VCaP (cell line): ENCODE results near the gene CFAP58.

ENCODE experiments used
- H3K27ac ChIP-seq: fragments of 450-650 bp; 2 replicates; pipeline ENCODE4 v1.5.1; 2017
- TF ChIP-seq, protein P1 (sequence below): fragments of 450-650 bp; conservative IDR thresholded peaks from 2 replicates; pipeline ENCODE4 v1.5.1; 2017; ENCODE audit warnings: mild to moderate bottlenecking, moderate library complexity

Gene CFAP58

DNA sequence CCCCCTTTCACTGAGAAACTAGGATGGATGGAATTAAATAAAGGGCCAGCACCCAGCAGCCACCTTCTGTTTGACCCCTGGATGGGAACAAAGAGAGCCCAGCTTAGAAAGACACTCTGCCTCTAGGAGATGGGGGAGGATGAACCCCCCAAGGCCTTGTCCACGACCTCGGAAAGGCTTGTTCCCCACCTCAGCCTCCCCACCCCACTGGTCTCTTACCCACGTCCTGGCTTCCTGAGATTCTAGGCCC lies 25.1 kb upstream of the CFAP58 start:
- H3K27ac ChIP-seq = peak overlapping the region; percentile 94
- TF ChIP-seq, protein P1, sequence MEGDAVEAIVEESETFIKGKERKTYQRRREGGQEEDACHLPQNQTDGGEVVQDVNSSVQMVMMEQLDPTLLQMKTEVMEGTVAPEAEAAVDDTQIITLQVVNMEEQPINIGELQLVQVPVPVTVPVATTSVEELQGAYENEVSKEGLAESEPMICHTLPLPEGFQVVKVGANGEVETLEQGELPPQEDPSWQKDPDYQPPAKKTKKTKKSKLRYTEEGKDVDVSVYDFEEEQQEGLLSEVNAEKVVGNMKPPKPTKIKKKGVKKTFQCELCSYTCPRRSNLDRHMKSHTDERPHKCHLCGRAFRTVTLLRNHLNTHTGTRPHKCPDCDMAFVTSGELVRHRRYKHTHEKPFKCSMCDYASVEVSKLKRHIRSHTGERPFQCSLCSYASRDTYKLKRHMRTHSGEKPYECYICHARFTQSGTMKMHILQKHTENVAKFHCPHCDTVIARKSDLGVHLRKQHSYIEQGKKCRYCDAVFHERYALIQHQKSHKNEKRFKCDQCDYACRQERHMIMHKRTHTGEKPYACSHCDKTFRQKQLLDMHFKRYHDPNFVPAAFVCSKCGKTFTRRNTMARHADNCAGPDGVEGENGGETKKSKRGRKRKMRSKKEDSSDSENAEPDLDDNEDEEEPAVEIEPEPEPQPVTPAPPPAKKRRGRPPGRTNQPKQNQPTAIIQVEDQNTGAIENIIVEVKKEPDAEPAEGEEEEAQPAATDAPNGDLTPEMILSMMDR = no peak

DNA sequence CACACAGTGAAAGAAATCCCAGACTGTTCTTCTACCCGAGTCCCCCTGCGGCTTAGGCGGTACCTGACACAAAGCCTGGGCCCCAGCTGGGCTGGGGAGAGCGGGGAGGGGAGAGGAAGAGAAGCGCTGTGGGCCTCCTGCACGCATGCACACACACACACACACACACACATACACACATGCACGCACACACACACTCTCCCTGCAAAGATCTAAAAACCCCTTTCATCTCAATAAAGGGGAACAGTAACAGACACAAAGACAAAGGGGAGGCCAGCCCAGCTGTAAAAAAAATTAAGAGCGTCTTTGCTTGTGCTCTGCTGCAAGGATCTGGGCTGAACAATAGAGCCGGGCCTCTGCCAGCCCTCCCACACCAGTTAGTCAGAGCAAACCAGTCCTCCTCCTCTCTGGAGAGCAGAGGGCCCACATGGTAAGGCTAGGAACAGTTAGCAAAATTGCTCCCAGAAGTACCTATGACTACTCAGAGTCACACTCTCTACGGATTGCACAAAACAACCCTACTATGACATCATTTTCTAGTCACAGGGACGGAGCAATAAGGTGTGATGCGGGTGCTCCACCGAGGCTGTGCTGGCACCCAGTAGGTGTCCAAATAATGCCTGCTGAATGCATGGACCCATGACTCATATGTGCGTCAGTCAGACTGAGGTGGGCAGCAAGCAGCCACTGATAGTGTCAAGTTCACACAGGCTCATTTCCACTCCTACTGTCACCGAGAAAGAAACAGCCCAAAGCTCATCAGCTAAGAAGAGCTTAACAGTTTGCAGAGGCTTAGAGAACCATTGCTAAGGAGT lies 24.5 kb upstream of the CFAP58 start:
- H3K27ac ChIP-seq = peak overlapping the region; percentile 94
- TF ChIP-seq, protein P1 = no peak

DNA sequence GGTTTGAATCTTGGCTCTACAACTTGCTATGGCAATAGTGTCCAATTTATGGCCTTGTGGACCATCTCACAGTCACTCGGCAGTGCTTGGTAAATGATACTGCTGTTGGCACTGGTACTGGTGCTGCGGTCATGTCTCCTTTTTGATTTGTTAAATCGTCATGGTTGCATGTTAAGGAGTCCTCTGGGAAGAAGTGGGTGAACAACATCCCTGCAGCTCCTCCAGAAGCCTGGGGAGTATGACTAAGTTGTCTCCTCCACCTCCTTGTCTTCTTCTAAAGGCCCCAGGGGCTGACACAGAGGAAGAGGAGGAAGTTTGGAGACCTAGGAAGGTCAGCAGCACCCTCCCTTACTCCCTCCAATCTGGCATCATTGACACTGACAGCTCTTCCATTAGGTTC lies 23.9 kb upstream of the CFAP58 start:
- peak overlapping the region; percentile 94 for H3K27ac ChIP-seq

DNA sequence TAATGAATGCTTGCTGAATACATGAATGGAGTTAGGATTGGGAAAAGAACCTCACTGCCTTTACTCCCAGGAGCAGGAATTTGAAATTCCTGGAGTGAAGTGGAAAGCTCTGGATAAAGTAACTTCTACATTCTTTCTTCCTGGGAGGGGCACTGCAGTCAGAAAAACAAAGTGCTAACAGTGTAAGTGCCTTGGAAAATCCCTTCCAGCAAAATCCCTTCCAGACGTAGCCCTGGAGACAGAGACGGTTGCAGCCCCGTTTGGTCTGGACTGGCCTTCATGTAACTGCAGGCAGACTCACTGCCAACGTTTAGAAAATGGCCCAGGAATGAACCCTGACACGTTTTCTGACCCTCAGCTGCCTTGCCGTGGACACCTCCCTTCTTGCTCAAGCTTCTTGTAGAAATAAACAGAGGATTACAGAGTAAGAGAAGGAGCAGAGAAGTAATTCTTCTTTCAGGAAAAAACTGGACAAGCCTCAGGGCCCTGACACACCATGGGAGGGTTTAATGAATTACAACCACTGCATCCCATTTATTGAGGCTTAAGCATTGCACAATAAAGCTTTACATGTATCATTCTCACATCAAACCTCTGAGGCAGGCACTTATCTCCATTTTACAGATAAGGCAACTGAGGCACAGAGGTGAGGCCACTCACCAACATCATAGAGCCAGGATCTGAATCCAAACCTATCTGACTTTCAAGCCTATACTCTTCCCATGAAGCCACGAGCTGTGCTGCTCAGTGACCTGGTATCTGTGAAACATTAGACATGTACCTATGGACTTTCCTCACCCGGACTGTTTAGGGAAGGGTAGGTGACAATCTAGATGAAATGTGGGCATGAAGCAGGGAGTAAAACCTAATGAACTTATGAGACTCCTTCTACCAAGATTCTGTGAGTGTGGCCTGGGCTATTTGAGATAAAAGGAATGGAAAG lies 23.2 kb upstream of the CFAP58 start:
- TF ChIP-seq, protein P1 = no peak
- peak overlapping the region; percentile 94 for H3K27ac ChIP-seq

More for the DNA sequence above, 23.9 kb upstream of the CFAP58 start:
- TF ChIP-seq, protein P1 = no peak

DNA sequence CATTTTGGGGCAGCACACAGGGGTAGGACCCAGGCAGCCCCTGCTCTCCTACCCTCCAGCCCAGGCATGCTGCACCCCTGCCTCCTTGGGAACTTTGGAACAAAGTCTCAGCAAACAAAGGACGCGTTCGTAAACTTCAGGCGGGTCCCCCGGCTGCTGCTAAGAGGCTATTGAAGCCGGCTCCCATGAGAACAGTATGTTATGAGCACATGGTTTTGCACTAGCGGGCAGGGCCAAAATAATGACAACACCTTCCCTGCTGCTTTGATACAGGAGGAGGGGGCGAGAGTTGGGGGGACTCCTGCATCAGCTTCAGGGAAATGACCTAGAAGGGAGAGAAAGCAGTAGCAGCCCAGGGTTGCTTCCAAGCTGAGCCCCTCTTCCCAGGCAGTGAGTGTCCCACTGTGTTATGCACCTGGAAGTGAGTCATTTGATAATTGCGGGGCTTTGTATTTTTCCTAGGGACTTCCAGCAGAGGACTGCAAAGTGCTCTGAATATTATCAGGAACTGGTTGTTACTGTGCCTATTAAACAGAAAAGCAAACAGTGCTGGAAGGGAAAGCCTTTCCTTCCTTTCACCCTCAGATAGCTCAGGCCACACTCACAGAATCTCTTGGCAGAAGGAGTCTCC lies 22.3 kb upstream of the CFAP58 start:
- H3K27ac ChIP-seq = peak overlapping the region; percentile 94
- TF ChIP-seq, protein P1 = 0 out of 2 replicates have a peak, but pooled peaks have one; percentile 12

DNA sequence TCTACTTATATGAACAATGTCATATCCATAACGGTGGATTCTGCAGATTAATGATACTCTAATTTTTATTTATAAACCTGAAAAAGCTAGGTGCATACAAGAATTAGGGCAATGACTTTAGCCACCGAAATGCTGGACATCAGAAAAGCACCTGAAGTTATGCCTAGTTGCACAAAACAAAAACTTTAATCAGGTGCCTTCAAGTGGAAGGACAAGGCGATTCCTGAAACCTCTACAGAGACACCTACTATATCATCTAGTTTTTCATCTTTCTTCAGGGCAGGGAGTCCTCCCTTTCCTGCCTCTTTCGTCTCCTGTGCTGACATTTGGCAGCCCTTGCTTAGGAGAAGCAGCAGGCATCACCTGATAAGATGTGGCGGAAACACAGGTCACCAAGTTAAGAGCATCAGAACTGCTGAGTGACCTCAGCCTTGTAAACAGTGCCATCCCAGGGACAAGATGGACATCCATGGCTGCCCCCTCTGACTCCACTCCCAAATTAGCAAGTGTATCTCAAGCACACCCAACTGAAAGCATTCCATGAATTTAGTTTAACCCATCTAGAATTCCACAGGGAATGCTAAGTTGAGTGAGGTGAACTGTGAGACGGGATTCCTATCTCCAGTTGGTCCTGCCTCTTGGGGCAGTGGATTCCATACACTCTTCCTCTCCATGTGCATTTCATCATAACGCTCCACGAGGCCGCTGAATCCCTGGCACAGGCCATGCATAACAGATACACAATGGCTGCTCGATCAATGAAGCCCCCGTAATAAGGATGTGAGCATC lies 21.2 kb upstream of the CFAP58 start:
- H3K27ac ChIP-seq = peak overlapping the region; percentile 94

More for the DNA sequence above, 21.2 kb upstream of the CFAP58 start:
- TF ChIP-seq, protein P1 = no peak
